Neuronal stem cell (in vitro differentiated cells): ENCODE measurements around the gene DTX3.

Source experiments
- DNase-seq: peaks from one replicate; pipeline ENCODE4 v3.0.0-alpha.2; 2013; ENCODE audit warnings: low spot score
- H2AFZ ChIP-seq: one replicate; pipeline ENCODE4 v1.6.1; 2013; ENCODE audit warnings: mild to moderate bottlenecking, low read length, inconsistent platforms
- H2AK5ac ChIP-seq: 2 replicates; pipeline ENCODE4 v1.6.1; 2013; ENCODE audit warnings: low read depth, mild to moderate bottlenecking, inconsistent platforms, low read length, moderate library complexity, mixed read lengths
- H2BK120ac ChIP-seq: 2 replicates; pipeline ENCODE4 v1.6.1; 2013; ENCODE audit warnings: low read depth, mild to moderate bottlenecking, inconsistent platforms, low read length, moderate library complexity, mixed read lengths
- H2BK12ac ChIP-seq: one replicate; pipeline ENCODE4 v1.6.1; 2013; ENCODE audit warnings: low read length, inconsistent platforms
- H2BK15ac ChIP-seq: 2 replicates; pipeline ENCODE4 v1.6.1; 2013; ENCODE audit warnings: mild to moderate bottlenecking, low read length, inconsistent platforms, mixed read lengths
- H2BK5ac ChIP-seq: one replicate; pipeline ENCODE4 v1.6.1; 2013; ENCODE audit warnings: inconsistent platforms, mild to moderate bottlenecking, low read length, moderate library complexity
- H3K14ac ChIP-seq: one replicate; pipeline ENCODE4 v1.6.1; 2013; ENCODE audit warnings: low read length, inconsistent platforms
- H3K18ac ChIP-seq: 2 replicates; pipeline ENCODE4 v1.6.1; 2013; ENCODE audit warnings: low read length, inconsistent platforms
- H3K23ac ChIP-seq: 2 replicates; pipeline ENCODE4 v1.6.1; 2013; ENCODE audit warnings: low read depth, mild to moderate bottlenecking, mixed read lengths, low read length, inconsistent platforms; ENCODE audit not compliant: poor library complexity
- H3K27ac ChIP-seq: replicated peaks from 3 replicates; pipeline ENCODE4 v1.5.1; 2013; ENCODE audit warnings: low read length, inconsistent platforms
- H3K27me3 ChIP-seq, 3 experiments: 2 replicates each; pipeline ENCODE4 v1.6.1; 2013; ENCODE audit warnings: low read length in 3 of 3, mild to moderate bottlenecking in 2 of 3, inconsistent platforms in 1 of 3, low read depth in 1 of 3, mixed read lengths in 1 of 3, moderate library complexity in 1 of 3; ENCODE audit not compliant: control insufficient read depth in 3 of 3, insufficient read depth in 3 of 3
- H3K36me3 ChIP-seq, 2 donors: replicated peaks in 1 of 2; 2 replicates each; pipeline ENCODE4 v1.6.1; 2013; ENCODE audit warnings: low read length in 2 of 2; ENCODE audit not compliant: control insufficient read depth in 2 of 2, insufficient read depth in 2 of 2
- H3K4ac ChIP-seq: 2 replicates; pipeline ENCODE4 v1.6.1; 2013; ENCODE audit warnings: inconsistent platforms, mild to moderate bottlenecking, low read length, moderate library complexity
- H3K4me1 ChIP-seq, 2 donors: 1 replicate in 1 of 2; 2 replicates in 1 of 2; pipeline ENCODE4 v1.6.1; 2013; ENCODE audit warnings: low read length in 2 of 2, low read depth in 1 of 2; ENCODE audit not compliant: control insufficient read depth in 2 of 2, insufficient read depth in 1 of 2
- H3K4me2 ChIP-seq: one replicate; pipeline ENCODE4 v1.6.1; 2013; ENCODE audit warnings: mild to moderate bottlenecking, low read length, inconsistent platforms; ENCODE audit not compliant: insufficient read depth, poor library complexity, severe bottlenecking
- H3K4me3 ChIP-seq, 2 donors: 2 replicates each; pipeline ENCODE4 v1.5.1; 2013; ENCODE audit warnings: low read length in 2 of 2, mild to moderate bottlenecking in 2 of 2, inconsistent platforms in 1 of 2, moderate library complexity in 1 of 2
- H3K79me1 ChIP-seq: one replicate; pipeline ENCODE4 v1.6.1; 2013; ENCODE audit warnings: low read depth, mild to moderate bottlenecking, inconsistent platforms, low read length, moderate library complexity
- H3K9ac ChIP-seq: one replicate; pipeline ENCODE4 v1.6.1; 2013; ENCODE audit warnings: mild to moderate bottlenecking, low read depth, low read length, inconsistent platforms; ENCODE audit not compliant: poor library complexity
- H3K9me3 ChIP-seq, 2 donors: replicated peaks in 1 of 2; 2 replicates each; pipeline versions ENCODE3 to v1.6.1; 2013; ENCODE audit warnings: low read length in 2 of 2, mild to moderate bottlenecking in 2 of 2, inconsistent platforms in 1 of 2, low read depth in 1 of 2, mixed read lengths in 1 of 2, moderate library complexity in 1 of 2; ENCODE audit not compliant: control insufficient read depth in 2 of 2, insufficient read depth in 1 of 2
- H4K8ac ChIP-seq: one replicate; pipeline ENCODE4 v1.6.1; 2013; ENCODE audit warnings: low read depth, mild to moderate bottlenecking, inconsistent platforms, low read length, moderate library complexity
- H4K91ac ChIP-seq: one replicate; pipeline ENCODE4 v1.6.1; 2013; ENCODE audit warnings: low read length, low read depth, mild to moderate bottlenecking, inconsistent platforms; ENCODE audit not compliant: poor library complexity
- WGBS, 2 donors: extraction: QIAGEN DNeasy Blood & Tissue Kit; methylation state at CpG; one replicate each; pipeline ENCODE4 v1.1.7; 2013; ENCODE audit warnings: missing lambda C conversion rate in 2 of 2, mixed read lengths in 1 of 2; ENCODE audit not compliant: insufficient read length in 2 of 2, insufficient replicate concordance in 1 of 2; ENCODE audit errors: extremely low coverage in 2 of 2; 5-methylcytosine and 5-hydroxymethylcytosine counted together

Gene DTX3

DNA sequence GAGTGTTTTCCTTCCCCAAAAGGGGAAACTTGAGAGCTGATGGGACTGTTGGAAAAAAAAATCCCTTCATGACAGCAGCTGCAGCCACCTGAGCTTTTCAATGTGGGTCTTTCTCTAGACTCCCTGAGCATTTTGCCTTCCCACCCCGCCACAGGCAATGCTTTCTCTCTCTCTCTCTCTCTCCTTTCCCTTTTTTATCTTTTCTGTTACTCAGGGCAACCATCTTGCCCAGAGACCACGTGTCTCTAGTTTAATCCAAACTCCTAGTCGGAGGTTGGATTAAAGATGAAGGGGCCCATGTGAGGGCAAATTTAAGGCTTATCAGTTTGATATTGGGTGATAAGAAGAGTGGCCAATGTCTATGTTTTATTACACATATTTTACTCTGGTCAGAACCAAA is 54.3 kb downstream of the DTX3 start:
- no peak overlapping the region for H2BK5ac ChIP-seq
- no CpG with 5 or more reads among the region's 3 CpGs for WGBS, 2 donors
- no peak overlapping the region for H3K4me3 ChIP-seq
- H3K4me1 ChIP-seq, result no peaks in the 10 kb centered on the region
- peaks cover 3 to 15% of the 10 kb centered on the region in 2 donors for H3K9me3 ChIP-seq
- no peak overlapping the region for H3K14ac ChIP-seq
- no peak overlapping the region for H2BK120ac ChIP-seq
- no peak overlapping the region for H3K4ac ChIP-seq
- H3K23ac ChIP-seq, result no peak overlapping the region
- H3K18ac ChIP-seq, result no peak overlapping the region
- H2BK15ac ChIP-seq, result no peak overlapping the region
- H3K9ac ChIP-seq, result no peak overlapping the region
- H2AK5ac ChIP-seq, result no peak overlapping the region
- H4K8ac ChIP-seq, result no peak overlapping the region
- H3K27me3 ChIP-seq, result peaks cover 0 to 3% (median 0%) of the 10 kb centered on the region in 3 experiments
- no peak overlapping the region for H4K91ac ChIP-seq
- H2BK12ac ChIP-seq, result no peak overlapping the region
- H3K79me1 ChIP-seq, result no peaks in the 10 kb centered on the region
- no peak overlapping the region for H3K27ac ChIP-seq
- no peak overlapping the region for H3K4me2 ChIP-seq
- no peak for DNase-seq
- H2AFZ ChIP-seq, result no peak overlapping the region
- no peaks in the 10 kb centered on the region for H3K36me3 ChIP-seq
